ENCODE results near the gene HOXB2.

Gene HOXB2

DNA sequence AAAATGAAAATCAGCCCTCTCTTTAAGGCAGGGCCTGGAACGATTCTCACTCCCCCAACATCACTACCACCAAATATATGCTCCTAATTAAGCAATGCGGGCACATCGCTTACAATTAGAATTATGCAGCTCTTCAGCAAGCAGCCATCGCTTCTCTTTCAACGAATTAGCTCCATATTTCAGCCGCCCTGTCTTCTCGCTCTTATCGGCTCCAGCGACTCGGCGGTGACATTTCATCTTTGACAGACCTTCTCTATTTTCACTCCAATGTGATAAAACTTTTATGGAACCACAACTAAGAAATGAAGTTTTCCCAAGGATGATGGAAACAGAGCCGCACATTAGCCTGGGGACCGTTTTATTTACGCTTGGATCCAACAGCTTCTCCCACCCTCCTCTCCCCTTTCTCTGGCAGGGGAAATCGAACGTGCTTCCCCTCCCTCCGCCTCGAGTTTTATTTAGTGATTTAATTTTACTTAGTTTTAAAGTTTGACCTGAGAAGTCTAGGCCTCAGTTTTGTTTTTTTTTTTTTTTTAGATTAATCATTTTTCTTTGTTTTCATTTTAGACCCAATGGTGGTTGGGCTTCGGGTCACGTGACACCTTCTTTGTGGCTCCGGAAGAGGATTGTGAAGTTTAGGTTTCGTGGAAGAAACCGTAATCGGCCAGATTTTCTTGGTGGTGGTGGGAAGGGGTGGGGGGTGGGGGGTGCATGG is 3.1 kb upstream of the HOXB2 start (continued):
- TF ChIP-seq ZBTB49 (tag by site-specific recombination; IDR thresholded peaks at IDR 0.05; ENCODE audit: low read depth): no peak
- 0 out of 2 replicates have a peak, but pooled peaks have one; percentile 71 for TF ChIP-seq ZEB2 (tag by site-specific recombination; IDR thresholded peaks at IDR 0.05)
- 0 out of 2 replicates have a peak, but pooled peaks have one; percentile 12 for TF ChIP-seq ZBTB1 (tag by site-specific recombination; IDR thresholded peaks at IDR 0.05)
- peak; percentile 38; the same call in 1 of the 2 replicates for TF ChIP-seq ZSCAN30 (tag by site-specific recombination; IDR thresholded peaks at IDR 0.05)
- peak; percentile 87 for TF ChIP-seq ZBTB17 (tag by site-specific recombination; IDR thresholded peaks at IDR 0.05)
- TF ChIP-seq ZNF391 (tag by site-specific recombination; IDR thresholded peaks at IDR 0.05; ENCODE audit: borderline replicate concordance, low read depth): 0 out of 2 replicates have a peak, but pooled peaks have one; percentile 56
- peak; percentile 38; the same call in 1 of the 2 replicates for TF ChIP-seq ZNF366 (tag by site-specific recombination; conservative IDR thresholded peaks at IDR 0.05)
- TF ChIP-seq ZNF501 (tag by site-specific recombination; IDR thresholded peaks at IDR 0.05): peak; percentile 67
- peak; percentile 83 for TF ChIP-seq ZNF341 (tag by site-specific recombination; IDR thresholded peaks at IDR 0.05; ENCODE audit: low read depth)
- no peak for TF ChIP-seq ZNF138 (tag by site-specific recombination; IDR thresholded peaks at IDR 0.05; ENCODE audit: borderline replicate concordance)
- TF ChIP-seq ZBTB7A (tag by site-specific recombination; IDR thresholded peaks at IDR 0.05; ENCODE audit: low read depth): no peak
- TF ChIP-seq TRIM28 (IDR thresholded peaks at IDR 0.05; ENCODE audit: borderline replicate concordance, low read length): no peak; the same call in 1 of the 2 replicates
- TF ChIP-seq ZBTB21 (tag by site-specific recombination; IDR thresholded peaks at IDR 0.05): 0 out of 2 replicates have a peak, but pooled peaks have one; percentile 16
- no peak for TF ChIP-seq ZNF585B (tag by site-specific recombination; IDR thresholded peaks at IDR 0.05)
- TF ChIP-seq ZNF629 (tag by site-specific recombination; IDR thresholded peaks at IDR 0.05): 0 out of 2 replicates have a peak, but pooled peaks have one; percentile 19
- no peak for TF ChIP-seq ZNF548 (tag by site-specific recombination; IDR thresholded peaks at IDR 0.05)
- TF ChIP-seq ZBTB6 (tag by site-specific recombination; IDR thresholded peaks at IDR 0.05): peak; percentile 97
- no peak for TF ChIP-seq ZNF792 (tag by site-specific recombination; IDR thresholded peaks at IDR 0.05)
- TF ChIP-seq ZNF596 (tag by site-specific recombination; IDR thresholded peaks at IDR 0.05): peak; percentile 80
- peak; percentile 89 for TF ChIP-seq PRDM6 (tag by site-specific recombination; IDR thresholded peaks at IDR 0.05)
- no peak for TF ChIP-seq ZBTB48 (tag by site-specific recombination; IDR thresholded peaks at IDR 0.05)
- TF ChIP-seq, protein P1, sequence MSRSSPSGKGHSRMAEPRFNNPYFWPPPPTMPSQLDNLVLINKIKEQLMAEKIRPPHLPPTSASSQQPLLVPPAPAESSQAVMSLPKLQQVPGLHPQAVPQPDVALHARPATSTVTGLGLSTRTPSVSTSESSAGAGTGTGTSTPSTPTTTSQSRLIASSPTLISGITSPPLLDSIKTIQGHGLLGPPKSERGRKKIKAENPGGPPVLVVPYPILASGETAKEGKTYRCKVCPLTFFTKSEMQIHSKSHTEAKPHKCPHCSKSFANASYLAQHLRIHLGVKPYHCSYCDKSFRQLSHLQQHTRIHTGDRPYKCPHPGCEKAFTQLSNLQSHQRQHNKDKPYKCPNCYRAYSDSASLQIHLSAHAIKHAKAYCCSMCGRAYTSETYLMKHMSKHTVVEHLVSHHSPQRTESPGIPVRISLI (tag by site-specific recombination; IDR thresholded peaks at IDR 0.05): peak; percentile 56
- TF ChIP-seq ZFHX2 (tag by site-specific recombination; conservative IDR thresholded peaks at IDR 0.05): no peak
- no peak for TF ChIP-seq ZNF292 (tag by site-specific recombination; IDR thresholded peaks at IDR 0.05; ENCODE audit: borderline replicate concordance, low read depth)
- TF ChIP-seq WT1 (tag by site-specific recombination; IDR thresholded peaks at IDR 0.05): peak; percentile 84
- peak; percentile 74; the same call in 1 of the 2 replicates for TF ChIP-seq ZNF664 (tag by site-specific recombination; IDR thresholded peaks at IDR 0.05)
- TF ChIP-seq, protein P2, sequence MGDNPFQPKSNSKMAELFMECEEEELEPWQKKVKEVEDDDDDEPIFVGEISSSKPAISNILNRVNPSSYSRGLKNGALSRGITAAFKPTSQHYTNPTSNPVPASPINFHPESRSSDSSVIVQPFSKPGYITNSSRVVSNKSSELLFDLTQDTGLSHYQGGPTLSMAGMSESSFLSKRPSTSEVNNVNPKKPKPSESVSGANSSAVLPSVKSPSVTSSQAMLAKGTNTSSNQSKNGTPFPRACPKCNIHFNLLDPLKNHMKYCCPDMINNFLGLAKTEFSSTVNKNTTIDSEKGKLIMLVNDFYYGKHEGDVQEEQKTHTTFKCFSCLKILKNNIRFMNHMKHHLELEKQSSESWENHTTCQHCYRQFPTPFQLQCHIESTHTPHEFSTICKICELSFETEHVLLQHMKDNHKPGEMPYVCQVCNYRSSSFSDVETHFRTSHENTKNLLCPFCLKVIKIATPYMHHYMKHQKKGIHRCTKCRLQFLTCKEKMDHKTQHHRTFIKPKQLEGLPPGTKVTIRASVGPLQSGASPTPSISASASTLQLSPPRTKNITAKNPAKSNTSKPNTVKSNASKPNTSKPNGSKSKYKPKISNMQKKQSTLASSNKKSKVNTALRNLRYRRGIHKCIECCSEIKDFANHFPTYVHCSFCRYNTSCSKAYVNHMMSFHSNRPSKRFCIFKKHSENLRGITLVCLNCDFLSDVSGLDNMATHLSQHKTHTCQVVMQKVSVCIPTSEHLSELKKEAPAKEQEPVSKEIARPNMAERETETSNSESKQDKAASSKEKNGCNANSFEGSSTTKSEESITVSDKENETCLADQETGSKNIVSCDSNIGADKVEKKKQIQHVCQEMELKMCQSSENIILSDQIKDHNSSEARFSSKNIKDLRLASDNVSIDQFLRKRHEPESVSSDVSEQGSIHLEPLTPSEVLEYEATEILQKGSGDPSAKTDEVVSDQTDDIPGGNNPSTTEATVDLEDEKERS (tag by site-specific recombination; IDR thresholded peaks at IDR 0.05): no peak
- no peak for TF ChIP-seq KLF7 (tag by site-specific recombination; IDR thresholded peaks at IDR 0.05; ENCODE audit: borderline replicate concordance)
